GM12878 (cell line): ENCODE measurements around the gene GADD45A. TPM values are rescaled to one million over a fixed set of nuclear protein-coding genes. Genes with fewer than 3 reads are reported as not detected.

ENCODE experiments used
- CREM ChIP-seq: IDR thresholded peaks from 2 replicates; pipeline ENCODE4 v1.6.1; 2014; ENCODE audit warnings: antibody characterized with exemption, low read depth
- EGR1 ChIP-seq, 2 experiments: IDR thresholded peaks; 1 replicate in 1 of 2; 2 replicates in 1 of 2; pipeline ENCODE4 v1.6.1; 2011 to 2012; ENCODE audit warnings: low read depth in 2 of 2, low read length in 2 of 2, borderline replicate concordance in 1 of 2, mild to moderate bottlenecking in 1 of 2, moderate library complexity in 1 of 2
- NFYB ChIP-seq: IDR thresholded peaks from 2 replicates; pipeline ENCODE4 v1.6.1; 2011; ENCODE audit warnings: low read depth, mild to moderate bottlenecking, low read length, improper control_type of control experiment, moderate library complexity; ENCODE audit not compliant: insufficient read depth
- NR2C1 ChIP-seq: fragments of 450-650 bp; IDR thresholded peaks from 2 replicates; pipeline ENCODE4 v1.6.1; 2017; ENCODE audit warnings: antibody characterized with exemption, mild to moderate bottlenecking, moderate library complexity
- SUZ12 ChIP-seq: fragments of 200-600 bp; sonication (generic); IDR thresholded peaks from one replicate; pipeline ENCODE4 v1.6.1; 2018; ENCODE audit warnings: antibody characterized with exemption, mild to moderate bottlenecking; ENCODE audit not compliant: unreplicated experiment
- polyA plus RNA-seq, 11 experiments: library from polyadenylated mRNA; depleted of rRNA in 4 of 11; unstranded in 6 of 11; stranded (reverse) in 5 of 11; fragments of >200 nt; fragmentation: Nextera tagmentation in 4 of 11; fragmentation: Illumina TruSeq in 1 of 11; extraction: Ambion mirVana in 4 of 11; extraction: Trizol in 1 of 11; gene quantifications; 1 replicate in 1 of 11; 2 replicates in 10 of 11; pipeline versions ENCODE4 v1.2.1 to v1.2.3, GENCODE V29; 2011 to 2016; ENCODE audit warnings: inconsistent platforms in 2 of 11, missing spikeins in 2 of 11, low read depth in 1 of 11
- total RNA-seq, 4 experiments: library from RNA; depleted of rRNA in 3 of 4; stranded (reverse); fragments of >200 nt in 3 of 4; fragmentation: Illumina TruSeq in 1 of 4; extraction: Trizol in 1 of 4; gene quantifications; 2 replicates each; pipeline versions ENCODE4 v1.2.1 to v1.2.3, GENCODE V29; 2013 to 2021
- TF ChIP-seq, protein P1 (sequence below): fragments of 450-650 bp; IDR thresholded peaks from 2 replicates; pipeline ENCODE4 v1.6.1; 2016; ENCODE audit warnings: mild to moderate bottlenecking
- TF ChIP-seq, protein P2 (sequence below): IDR thresholded peaks from 2 replicates; pipeline ENCODE4 v1.6.1; 2011; ENCODE audit warnings: mild to moderate bottlenecking, low read depth, low read length, moderate library complexity; ENCODE audit not compliant: insufficient replicate concordance
- TF ChIP-seq, protein P3 (sequence below): IDR thresholded peaks from 2 replicates; pipeline ENCODE4 v1.6.1; 2012; ENCODE audit warnings: mild to moderate bottlenecking, low read depth, low read length

The GADD45A gene
- total and polyA plus RNA-seq, 10 of the 15 experiments (the other 5 are each of a cell fraction or from before 2014, with no cell fraction given) = 4.7 to 48.9 (median 18.5) TPM

DNA sequence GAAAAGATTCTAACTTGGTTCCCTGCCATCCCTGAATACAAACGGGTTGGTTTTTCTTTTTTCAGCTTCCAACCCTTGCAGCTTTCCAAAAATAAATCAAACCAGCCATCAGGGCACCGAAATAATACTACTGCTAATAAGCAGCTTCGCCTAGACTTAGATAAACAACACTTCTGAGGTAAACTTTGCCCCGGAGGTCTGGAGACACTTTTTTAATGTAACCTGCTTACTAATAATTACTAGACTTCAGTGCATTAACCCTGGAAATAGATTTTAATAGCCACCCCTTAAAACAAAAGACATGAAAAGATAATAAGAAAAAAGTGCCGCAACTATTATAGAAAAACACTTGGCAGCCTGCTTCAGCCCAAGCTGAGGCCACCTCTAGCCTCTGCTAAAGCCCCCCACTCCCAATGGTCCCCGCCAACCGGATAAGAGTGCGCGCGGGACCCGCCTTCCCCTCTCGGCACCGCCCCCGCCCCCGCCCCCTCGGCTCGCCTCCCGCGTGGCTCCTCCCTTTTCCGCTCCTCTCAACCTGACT lies 405 bp upstream of the GADD45A start (continued):
- TF ChIP-seq, protein P1, sequence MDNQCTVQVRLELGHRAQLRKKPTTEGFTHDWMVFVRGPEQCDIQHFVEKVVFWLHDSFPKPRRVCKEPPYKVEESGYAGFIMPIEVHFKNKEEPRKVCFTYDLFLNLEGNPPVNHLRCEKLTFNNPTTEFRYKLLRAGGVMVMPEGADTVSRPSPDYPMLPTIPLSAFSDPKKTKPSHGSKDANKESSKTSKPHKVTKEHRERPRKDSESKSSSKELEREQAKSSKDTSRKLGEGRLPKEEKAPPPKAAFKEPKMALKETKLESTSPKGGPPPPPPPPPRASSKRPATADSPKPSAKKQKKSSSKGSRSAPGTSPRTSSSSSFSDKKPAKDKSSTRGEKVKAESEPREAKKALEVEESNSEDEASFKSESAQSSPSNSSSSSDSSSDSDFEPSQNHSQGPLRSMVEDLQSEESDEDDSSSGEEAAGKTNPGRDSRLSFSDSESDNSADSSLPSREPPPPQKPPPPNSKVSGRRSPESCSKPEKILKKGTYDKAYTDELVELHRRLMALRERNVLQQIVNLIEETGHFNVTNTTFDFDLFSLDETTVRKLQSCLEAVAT = no peak
- no peak for TF ChIP-seq SUZ12
- TF ChIP-seq, protein P2, sequence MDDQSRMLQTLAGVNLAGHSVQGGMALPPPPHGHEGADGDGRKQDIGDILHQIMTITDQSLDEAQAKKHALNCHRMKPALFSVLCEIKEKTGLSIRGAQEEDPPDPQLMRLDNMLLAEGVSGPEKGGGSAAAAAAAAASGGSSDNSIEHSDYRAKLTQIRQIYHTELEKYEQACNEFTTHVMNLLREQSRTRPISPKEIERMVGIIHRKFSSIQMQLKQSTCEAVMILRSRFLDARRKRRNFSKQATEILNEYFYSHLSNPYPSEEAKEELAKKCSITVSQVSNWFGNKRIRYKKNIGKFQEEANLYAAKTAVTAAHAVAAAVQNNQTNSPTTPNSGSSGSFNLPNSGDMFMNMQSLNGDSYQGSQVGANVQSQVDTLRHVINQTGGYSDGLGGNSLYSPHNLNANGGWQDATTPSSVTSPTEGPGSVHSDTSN = no peak
- TF ChIP-seq NFYB = no peak
- TF ChIP-seq CREM = no peak
- TF ChIP-seq, protein P3, sequence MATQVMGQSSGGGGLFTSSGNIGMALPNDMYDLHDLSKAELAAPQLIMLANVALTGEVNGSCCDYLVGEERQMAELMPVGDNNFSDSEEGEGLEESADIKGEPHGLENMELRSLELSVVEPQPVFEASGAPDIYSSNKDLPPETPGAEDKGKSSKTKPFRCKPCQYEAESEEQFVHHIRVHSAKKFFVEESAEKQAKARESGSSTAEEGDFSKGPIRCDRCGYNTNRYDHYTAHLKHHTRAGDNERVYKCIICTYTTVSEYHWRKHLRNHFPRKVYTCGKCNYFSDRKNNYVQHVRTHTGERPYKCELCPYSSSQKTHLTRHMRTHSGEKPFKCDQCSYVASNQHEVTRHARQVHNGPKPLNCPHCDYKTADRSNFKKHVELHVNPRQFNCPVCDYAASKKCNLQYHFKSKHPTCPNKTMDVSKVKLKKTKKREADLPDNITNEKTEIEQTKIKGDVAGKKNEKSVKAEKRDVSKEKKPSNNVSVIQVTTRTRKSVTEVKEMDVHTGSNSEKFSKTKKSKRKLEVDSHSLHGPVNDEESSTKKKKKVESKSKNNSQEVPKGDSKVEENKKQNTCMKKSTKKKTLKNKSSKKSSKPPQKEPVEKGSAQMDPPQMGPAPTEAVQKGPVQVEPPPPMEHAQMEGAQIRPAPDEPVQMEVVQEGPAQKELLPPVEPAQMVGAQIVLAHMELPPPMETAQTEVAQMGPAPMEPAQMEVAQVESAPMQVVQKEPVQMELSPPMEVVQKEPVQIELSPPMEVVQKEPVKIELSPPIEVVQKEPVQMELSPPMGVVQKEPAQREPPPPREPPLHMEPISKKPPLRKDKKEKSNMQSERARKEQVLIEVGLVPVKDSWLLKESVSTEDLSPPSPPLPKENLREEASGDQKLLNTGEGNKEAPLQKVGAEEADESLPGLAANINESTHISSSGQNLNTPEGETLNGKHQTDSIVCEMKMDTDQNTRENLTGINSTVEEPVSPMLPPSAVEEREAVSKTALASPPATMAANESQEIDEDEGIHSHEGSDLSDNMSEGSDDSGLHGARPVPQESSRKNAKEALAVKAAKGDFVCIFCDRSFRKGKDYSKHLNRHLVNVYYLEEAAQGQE = no peak
- TF ChIP-seq NR2C1 = no peak
- peak in 1 of 2 experiments; percentile 63; a peak in 1 of 3 replicates for TF ChIP-seq EGR1 (IDR thresholded peaks at IDR 0.05; ENCODE audit: borderline replicate concordance in 1 of 2, low read depth in 2 of 2, low read length in 2 of 2)
- TF ChIP-seq, all 136 proteins: peak for 2
